CD4-positive, alpha-beta T cell treated with Interleukin-17A for 1 hour (primary cell): ENCODE measurements around the gene SBF2.

Experiments
- DNase-seq: peaks from one replicate; pipeline ENCODE4 v3.0.0-alpha.2; 2020

The SBF2 gene

DNA sequence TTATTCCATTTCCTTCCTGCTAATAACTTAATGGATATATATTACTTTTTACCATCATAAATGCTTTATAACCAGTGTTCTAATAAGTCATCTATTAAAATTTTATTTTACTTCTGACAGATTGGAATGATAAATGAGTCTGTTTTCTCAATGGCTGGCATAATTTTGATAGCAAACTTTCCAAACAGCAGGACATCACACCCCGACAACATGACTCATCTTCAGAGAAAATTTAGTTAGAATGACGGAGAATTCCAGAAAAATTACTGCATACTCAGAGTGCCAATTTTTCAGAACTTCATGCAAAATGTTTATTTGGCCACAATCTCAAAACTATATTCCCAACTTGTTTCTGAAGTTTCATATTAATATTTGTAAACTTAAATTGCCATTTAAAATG is 455.8 kb downstream of the SBF2 start:
- DNase-seq, result no peak

DNA sequence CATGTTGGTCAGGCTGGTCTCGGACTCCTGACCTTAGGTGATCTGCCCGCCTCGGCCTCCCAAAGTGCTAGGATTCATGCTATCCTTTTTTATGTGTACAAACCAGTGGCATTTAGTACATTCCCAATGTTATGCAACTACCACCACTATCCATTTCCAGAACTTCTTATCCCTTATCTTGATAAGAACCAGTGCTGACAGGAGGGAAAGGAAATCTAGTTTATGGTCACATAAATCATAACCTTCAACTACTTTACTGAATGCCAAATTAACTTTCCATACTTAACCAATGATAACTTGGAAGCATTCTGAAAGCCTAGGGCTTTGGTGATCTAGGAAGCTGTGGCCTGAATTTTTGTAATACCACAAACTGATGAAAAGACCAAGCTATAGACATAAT is 459.7 kb downstream of the SBF2 start:
- no peak for DNase-seq

DNA sequence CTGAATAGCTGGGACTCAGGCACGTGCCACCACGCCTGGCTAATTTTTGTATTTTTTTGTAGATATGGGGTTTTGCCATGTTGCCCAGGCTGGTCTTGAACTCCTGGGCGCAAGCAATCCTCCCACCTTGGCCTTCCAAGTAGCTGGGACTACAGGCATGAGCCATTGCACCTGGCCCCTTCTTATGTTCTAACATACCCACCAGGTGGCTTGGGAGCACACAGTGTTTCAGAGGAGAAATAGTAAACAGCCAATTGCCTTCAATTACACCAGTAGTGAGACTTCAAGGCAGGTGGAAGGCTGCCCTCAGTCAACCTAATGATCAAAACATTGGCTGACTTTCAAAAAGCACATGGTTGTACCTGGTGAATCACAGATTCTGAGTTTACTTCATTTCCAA is 462.9 kb downstream of the SBF2 start:
- no peak for DNase-seq

DNA sequence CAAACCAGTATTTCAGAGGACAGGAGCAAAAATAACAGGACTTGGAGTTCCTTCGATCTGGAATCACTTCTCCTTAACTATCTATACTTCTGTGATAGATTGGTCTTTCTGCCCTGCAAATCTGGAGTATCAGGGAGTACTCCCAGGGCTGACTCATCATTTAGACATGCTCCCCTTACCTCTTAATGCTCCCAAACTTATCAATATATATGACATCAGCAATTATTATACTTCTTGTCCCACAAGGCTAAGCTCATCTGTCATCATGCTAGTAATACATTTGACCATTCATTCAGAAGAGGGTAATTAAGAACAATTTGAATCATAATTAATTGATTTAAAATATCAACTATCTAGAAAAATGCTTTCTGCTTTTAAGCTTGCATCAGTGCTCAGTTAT is 466.3 kb downstream of the SBF2 start:
- DNase-seq, result no peak

DNA sequence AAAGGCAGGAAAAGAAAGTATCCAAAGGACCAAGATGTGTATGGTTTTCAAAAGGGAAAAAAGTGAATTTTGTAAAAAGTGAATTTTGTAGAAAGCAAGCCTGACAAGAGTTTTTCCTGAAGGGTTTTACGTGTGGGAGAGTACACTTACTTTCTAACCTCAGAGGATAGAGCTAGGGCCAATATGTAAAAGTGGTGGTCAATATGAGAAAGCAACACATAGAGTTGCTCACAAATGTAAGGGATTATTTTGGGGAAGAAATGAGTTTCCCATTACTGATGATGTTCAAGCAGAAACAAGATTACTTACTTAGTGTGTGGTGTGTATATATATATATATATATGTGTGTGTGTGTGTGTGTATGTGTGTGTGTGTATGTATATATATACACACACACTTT is 467.6 kb downstream of the SBF2 start:
- no peak for DNase-seq

DNA sequence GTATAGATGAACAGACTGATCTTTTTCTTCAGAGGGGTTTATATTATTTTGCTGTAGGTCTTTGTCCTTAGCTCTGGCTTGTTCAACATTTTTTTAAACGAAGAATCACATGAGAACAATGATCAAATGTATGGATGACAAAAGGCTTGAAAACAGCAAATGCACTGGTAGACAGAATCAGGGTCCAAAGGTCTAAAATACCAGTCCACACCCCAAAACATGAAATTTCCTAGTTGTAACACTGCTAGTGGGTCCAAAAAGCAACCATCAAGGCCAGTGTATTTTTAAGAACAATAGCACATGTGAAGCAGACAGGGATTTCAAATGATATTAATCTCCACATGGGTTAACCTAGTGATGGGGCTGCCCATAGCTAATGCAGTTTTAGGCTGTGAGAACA is 468.1 kb downstream of the SBF2 start:
- DNase-seq, result no peak

DNA sequence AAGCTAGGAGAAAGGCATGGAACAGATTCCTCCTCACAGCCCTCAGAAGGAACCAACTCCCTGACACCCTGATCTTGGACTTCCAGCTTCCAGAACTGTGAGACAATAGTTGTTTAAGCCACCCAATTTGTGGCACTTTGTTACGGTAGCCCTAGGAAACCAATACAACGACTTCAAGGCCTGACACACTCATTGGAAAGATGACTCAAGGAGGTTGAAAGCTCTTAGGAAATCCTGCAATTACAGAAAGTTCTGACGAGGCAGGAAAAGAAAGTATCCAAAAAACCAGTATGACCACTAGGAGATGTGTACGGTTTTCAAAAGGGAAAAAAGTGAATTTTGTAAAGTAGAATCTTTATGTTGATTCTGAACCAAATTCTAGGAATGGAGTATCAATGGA is 468.7 kb downstream of the SBF2 start:
- no peak for DNase-seq

DNA sequence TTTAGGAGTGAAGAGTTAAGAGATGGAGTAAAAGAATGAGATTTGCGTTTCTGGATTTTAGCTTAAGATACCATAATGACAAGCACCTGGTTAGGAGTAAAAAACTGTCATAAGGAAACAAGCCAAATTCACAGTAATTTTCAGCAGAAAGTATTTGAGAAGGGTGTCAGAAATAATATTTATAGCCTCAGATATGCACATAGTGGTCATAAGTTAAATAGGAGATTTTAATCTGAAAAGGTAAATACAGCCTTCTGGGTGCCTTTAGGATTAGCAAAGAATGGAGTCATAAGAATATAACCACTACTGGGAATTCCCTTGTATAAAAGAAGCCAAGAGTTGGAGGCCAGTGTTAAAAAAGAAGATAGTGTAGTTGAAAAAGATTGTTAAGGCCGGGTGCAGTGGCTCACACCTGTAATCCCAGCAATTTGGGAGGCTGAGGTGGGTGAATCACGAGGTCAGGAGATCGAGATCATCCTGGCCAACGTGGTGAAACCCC is 470.1 kb downstream of the SBF2 start:
- DNase-seq, result no peak

DNA sequence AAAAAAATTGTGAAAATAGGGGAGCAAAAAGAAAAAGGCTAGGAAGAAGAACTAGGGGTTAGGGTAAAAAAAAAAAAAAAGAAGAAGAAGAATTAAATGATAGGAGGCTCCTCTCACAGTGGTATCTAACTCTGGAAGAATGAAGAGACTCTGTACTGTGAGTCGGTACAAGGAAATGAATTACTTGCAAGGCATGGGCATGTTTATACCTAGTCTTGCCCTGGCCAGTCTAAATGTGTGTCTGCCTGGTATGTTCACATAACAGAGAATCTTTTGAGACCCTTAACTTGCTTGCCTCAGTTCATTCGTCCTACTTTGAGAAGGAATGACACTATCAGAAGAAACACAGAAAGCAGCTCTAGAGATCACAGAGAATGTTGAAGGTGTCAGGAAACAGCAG is 470.6 kb downstream of the SBF2 start:
- no peak for DNase-seq

DNA sequence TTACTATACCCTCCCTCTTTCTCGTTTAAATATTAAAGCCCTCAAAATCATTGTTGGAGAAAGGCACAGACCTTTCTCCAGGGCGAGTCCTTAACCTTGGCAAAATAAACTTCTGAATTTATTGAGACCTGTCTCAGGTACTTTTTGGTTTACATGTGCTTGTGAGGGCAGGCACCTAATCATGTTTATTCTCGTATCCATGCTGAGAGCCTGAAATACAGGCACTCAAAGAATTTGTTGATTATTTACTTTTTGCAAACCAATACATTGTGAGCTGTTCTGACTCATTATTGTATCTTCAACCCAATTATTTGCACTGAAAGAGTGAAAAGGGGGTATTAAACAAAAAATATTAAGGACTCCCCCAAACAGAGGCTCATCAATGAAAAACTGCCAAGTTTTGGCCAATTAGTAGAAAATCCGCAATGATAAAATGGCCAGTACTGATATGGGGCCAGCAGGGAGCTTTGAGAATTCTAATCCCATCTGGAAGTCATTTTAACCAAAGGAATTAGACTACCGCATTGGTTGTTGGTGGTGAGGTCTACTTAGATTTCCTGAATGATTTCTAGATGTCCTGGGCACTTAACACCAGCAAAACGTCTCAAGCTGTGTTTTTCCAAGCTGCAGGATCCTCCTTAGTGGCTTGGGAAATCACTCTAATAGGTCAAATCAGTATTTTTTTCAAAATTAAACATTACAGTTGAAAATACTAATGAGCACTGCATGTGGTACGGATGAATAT is 472.8 kb downstream of the SBF2 start:
- no peak for DNase-seq

DNA sequence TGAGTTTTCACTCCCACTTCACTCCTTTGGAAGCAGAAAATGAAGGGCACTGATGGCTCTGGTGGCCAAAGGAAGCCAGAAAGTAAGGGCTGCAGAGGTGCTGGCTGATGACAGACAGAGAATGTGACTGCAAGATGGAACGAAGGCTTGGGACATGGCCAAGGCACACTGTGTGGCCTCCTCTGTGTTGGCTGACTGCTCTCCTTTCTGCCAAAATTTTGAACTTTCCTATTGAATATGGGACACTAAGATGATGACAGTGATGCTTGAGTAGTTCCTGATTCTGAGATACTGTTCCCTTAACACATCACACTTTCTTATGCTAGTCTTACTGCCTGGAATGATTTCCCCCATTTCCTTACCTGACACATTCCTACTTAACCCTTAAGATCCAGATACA is 473.8 kb downstream of the SBF2 start:
- no peak for DNase-seq

DNA sequence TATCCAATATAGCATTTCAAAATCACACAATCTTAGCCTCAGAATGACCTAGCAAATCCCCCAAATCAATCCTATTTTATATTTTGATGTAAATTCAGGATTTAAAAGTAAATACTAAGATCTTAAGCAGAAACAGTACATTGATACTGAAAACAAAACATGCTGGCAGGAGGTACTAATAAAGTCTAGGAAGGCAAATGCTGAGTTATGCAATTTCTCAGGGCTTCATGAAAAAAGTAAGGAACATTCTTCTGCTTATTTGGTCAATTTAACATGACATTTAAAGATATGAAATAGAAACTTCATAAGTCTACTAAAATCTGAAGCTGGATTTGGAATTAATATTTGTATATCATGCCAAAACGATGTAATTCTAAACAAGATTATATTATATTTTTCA is 476.8 kb downstream of the SBF2 start:
- no peak for DNase-seq

DNA sequence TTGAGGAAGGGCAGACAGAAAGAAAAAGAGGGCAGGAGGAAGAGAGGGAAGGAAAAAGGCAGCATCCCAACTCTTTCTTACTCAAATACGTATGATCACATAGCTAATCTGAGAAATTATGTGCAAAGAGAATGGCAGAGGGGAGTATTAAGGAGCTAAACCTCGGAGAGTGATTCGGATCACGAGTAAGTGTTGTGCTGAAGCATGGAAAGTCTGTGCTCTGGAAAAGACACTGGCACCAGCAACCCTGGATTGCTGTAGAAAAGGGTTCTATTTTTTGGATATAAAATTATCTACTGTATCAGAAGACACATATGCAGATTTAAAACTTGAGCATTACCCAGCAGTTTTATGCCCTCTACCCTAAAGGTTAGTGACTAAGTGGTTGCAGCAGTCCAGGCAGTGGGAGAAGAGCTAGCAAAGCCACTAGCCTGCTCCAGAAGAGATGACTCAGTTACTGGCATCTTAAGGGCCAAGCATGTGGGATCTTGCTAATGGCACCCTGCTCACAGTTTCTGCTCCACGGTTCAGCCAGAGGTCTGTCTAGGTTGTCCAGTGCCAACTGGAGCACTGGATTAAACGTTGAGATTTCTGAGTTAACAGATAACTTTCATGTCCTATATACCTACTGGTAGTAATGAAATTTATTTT is 478.4 kb downstream of the SBF2 start:
- no peak for DNase-seq

DNA sequence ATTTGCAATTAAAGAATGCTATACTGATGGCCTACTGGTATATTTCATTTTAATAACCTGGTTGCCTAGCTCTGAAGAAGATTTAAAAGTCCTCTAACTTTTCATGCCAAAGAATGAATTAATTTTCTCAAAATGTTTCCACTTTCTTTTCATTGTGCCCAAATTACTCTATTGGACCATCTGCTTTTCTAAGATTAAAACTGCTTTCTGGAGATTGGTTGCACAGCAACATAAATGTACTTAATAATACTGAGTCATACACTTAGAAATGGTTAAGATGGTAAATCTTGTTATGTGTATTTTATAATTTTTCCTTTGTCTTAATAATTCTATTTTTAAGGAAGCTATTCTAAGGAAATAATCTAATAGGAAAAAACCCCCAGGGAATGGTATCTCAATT is 479.9 kb downstream of the SBF2 start:
- no peak for DNase-seq

DNA sequence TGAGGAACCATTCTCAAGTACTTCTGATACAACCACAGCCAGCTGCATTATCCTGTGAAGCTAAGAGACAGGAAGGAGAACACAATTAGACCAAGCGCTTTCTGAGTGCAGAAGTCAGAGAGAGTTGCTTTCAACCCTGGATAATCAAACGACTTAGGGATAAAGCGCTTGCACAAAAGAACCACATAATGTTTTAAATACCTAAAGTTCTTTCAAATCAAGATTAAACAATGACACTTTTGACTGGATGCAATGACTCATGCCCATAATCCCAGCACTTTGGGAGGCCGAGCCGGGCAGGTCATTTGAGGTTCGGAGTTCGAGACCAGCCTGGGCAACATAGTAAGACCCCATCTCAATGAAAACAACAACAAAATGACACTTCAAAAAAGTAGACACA is 485.1 kb downstream of the SBF2 start:
- DNase-seq, result no peak

DNA sequence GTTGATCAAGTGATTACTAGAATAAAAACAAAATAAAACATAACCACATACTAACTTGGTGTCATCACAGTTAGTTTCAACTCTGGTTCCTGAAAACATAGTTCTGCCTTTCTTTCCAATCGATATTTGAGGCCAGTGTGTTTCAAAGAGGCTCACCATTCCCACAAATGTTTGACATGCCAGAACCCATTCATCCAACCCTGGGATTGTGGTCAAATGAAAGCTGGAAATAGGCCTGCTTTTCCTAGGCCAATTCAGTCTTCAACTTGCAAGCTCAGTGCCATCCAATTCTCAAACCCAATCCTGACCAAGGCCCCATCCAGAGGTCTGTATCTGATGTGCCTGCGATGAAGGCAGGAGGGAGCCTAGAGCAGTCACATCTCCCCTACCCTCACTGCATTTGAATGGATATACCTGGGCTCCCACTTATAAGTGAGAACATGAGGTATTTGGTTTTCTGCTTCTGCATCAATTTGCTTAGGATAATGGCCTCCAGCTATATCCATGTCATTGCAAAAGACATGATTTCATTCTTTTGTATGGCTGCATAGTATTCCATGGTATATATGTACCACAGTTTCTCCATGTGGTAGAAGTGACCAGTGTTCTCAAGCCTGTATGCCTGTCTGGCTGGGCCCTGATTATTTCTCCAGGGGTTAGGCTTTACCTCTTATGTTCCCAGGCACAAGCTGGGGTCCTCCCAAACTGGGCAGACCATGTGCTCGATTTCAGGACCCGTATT is 486.9 kb downstream of the SBF2 start:
- no peak for DNase-seq

DNA sequence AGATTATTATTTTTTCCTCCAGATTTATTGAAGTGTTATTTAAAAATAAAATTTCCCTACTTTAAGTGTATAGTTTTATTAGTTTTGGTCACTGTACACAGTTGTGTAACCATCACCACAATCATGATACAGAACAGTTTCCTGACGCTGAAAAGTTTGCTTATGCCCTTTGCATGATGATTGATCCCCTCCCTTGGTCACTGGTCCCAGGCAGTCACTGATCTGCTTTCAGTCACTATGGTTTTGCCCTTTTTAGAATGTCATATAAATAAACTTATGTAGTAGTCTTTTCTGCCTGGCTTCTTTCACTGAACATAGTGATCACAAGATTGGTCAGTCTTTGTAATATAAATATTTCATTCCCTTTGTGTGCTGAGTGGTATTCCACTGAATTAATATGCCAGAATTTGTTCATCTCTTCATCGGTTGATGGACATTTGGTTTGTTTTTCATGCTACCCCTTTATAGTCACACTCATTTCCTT is 489.6 kb downstream of the SBF2 start:
- DNase-seq, result no peak

DNA sequence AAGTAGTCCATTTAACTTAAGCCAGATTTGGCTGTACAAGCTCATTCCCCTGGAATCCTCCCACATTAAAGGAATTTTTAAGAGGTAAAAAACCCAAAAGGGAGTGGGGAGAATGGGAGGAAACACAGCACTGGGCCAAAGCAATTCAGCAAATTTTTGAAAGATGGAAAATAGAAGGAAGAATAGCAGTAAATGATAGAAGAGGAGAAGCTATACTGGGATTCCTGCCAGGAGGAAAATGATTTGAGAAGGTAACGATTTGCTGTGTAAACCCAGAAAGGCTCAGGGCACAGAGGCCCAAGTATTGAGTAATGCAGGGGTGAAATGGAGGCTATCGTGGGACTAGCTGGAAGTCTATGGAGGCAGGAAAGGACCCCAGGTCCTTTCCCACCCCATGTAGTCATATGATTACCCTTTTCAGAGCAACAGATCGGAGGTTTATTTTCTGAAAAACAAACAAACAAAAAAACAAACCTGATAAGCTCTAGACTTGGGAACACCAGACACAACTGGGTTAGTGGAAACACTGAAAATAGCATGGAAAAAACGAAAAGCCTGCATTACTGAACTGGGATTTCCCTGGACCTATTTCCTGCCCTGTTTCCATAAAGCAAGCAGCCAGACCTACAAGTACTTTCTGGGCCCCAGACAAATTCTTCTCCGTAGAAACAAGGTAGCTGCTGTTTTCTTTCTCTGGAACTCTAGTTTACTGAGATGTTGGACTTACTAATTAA is 490.2 kb downstream of the SBF2 start:
- DNase-seq, result no peak

DNA sequence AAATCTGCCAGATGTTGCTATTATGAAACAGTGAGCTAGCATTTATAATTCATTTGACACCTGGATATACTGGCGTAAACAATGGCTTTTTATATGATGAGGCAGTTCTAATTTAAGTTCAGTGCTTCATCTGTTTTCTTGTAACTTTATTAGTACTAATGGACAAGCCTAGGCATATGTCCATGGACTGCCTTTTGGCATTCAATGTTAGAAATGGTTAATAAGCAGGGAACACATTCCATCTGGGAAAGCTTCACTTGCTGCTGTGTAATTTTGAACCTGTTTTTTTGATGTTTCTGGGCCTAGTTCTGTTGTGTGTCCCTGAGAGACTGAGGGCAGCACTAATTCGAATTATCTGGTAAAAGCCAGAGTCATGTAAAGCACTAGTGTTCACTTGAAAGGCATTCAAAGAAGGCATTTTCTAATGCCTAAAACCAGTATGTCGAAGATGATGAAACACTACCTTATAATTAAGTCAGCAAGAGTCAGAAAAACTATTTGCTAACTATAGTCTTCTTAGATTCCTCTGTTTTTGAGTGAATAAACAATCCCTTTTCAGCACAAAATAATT is 491.6 kb downstream of the SBF2 start:
- DNase-seq, result no peak

DNA sequence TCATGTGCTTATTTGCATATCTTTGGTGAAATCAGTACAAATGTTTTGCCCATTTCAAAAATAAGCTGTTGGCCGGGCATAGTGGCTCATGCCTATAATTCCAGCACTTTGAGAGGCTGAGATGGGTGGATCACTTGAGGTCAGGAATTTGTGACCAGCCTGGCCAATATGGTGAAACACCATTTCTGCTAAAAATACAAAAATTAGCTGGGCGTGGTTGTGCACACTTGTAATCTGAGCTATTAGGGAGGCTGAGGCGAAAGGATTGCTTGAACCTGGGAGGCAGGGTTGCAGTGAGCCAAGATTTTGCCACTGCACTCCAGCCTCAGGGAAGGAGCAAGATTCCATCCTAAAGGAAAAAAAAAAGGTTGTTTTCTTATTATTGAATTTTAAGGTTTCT is 494.1 kb downstream of the SBF2 start:
- no peak for DNase-seq

DNA sequence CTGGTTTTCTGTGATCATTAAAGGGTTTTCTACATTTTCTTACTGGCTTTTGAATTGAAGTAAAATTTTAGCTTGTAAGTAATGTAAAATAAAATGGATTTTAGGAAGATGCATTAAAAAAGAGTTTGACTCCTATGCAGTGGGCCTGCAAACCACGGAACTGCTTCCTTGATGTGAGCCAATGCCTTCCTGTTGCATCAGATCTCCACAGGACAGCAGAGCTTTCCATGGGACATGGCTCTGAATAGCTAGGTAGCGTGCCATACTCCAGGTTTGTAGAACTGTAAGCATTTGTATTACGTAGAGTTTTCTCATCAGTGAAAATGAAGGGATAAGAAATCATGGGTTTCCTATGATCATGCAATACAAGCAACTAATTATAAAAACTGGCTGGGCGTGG is 496.7 kb downstream of the SBF2 start:
- no peak for DNase-seq

DNA sequence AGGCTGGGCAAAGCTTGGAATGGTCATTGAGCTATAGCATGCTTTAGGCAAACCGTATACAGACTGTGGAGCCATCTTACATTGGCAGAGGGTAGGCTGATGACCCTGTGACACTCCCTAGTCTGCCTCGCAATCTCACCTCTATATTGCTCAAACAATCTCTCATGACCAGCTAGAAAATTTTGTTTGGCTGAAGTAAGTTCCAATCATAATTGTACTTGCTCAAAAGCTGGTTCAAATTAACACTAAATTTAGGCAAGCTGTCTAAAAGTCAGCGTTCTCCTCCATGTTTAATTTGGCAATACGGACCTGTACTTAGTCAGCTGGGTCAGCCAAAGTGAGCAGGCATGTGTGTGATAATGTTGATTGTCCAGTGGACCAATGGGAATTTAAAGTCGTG is 497.2 kb downstream of the SBF2 start:
- no peak for DNase-seq

DNA sequence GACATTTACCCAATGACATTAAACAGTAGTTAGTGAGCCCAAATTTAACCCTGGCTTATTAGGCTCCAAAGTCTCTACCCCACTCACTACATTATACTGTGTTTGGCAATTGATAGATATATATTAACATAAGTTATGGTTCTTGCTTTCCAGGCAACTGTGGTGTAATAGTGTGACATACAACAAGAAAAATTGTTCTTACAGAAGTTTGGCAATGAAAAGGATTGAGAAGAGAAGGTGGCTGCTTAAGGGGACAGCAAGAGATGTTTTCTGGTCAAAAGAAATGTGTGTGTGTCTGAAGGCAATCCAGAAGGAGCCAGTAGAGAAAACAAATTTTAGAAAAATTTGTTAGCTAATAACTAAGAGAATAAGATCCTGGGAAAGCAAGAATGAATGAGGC is 497.8 kb downstream of the SBF2 start:
- DNase-seq, result no peak
